ENCODE measurements around the gene ESR1. TPM values are rescaled to one million over a fixed set of nuclear protein-coding genes. Genes with fewer than 3 reads are reported as not detected.

ESR1 gene
- total RNA-seq, 6 experiments from 2014 or later = 0.07 to 0.63 (median 0.40) TPM

DNA sequence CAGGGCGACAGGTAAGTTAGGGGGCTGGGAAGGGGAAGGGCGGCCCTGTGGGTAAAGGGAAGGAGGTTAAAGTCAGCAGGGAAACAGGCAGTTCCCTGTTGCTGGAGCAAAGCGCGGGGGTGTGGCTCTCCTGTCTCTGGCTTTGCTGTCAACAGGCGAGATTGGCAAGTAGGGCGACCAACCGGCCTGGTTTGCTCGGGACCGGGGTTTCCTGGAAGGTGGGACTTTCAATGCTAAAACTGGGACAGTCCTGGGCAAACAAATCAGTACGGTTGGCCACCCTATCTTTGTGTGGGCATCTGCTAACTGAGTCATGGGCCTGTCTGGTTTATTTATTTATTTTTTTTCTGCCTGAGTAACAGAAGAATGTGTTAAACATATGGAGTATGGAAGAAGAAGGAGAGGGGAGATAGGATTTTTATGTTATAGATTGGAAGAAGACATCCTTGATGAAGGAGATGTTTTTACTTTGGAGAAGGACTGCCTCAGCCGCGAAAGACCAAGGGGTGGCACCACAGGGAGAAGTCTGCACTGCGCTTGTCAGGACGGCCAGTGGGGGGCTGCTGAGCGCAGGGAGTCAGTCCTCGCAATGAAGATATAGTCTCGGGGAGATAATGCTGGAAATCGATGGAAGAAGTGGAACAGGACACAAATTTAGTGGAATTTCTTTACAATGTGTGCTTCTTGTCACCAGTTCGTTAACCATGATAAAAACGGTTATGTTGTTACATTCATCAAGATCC is 43.4 kb upstream of the ESR1 start:
- H3K36me3 Mint-ChIP-seq (ENCODE audit: low read depth) = no peaks in the 10 kb centered on the region
- peaks cover 27% of the 10 kb centered on the region for H3K4me1 Mint-ChIP-seq (ENCODE audit: low read depth)
- TF ChIP-seq, protein P1, sequence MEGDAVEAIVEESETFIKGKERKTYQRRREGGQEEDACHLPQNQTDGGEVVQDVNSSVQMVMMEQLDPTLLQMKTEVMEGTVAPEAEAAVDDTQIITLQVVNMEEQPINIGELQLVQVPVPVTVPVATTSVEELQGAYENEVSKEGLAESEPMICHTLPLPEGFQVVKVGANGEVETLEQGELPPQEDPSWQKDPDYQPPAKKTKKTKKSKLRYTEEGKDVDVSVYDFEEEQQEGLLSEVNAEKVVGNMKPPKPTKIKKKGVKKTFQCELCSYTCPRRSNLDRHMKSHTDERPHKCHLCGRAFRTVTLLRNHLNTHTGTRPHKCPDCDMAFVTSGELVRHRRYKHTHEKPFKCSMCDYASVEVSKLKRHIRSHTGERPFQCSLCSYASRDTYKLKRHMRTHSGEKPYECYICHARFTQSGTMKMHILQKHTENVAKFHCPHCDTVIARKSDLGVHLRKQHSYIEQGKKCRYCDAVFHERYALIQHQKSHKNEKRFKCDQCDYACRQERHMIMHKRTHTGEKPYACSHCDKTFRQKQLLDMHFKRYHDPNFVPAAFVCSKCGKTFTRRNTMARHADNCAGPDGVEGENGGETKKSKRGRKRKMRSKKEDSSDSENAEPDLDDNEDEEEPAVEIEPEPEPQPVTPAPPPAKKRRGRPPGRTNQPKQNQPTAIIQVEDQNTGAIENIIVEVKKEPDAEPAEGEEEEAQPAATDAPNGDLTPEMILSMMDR (IDR thresholded peaks at IDR 0.05) = peak; percentile 73
- H3K9me3 Mint-ChIP-seq = no peaks in the 10 kb centered on the region
- H3K4me3 Mint-ChIP-seq = peak overlapping the region; percentile 81
- H3K27me3 Mint-ChIP-seq (ENCODE audit: insufficient read depth) = peaks cover 5% of the 10 kb centered on the region
- H3K27ac Mint-ChIP-seq = peak overlapping the region; percentile 67; the same call in 1 of the 2 replicates
- DNase-seq = peak; percentile 91

DNA sequence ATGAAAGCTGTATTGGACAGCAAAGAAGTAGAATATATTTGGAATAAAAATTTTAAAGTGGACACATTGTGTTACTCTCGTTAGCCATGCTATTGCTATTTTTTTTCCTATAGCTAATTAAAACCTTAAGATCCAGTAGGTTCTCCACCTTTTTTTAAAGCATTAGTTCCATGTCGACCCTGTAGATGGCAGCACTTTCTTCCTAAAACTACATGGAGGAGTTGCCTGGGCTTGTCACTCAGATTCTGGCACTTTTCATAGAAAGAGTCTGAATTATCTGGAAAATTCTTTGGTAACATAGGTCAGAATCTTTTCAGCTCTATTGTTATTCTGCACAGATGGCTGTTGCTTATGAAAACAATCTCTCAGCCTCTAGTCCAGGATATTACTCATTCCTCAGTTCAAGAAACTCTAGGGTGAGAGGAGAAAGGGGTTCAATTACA is 42.0 kb upstream of the ESR1 start:
- Mint-ChIP-seq H3K4me3 (no peak overlapping the region), H3K9me3 (no peaks in the 10 kb centered on the region), H3K27ac (no peak overlapping the region), H3K4me1 (ENCODE audit: low read depth) (peaks cover 27% of the 10 kb centered on the region), H3K27me3 (ENCODE audit: insufficient read depth) (peaks cover 5% of the 10 kb centered on the region), H3K36me3 (ENCODE audit: low read depth) (no peaks in the 10 kb centered on the region)
- TF ChIP-seq, protein P1 (IDR thresholded peaks at IDR 0.05) = peak; percentile 88
- DNase-seq = peak; percentile 86

DNA sequence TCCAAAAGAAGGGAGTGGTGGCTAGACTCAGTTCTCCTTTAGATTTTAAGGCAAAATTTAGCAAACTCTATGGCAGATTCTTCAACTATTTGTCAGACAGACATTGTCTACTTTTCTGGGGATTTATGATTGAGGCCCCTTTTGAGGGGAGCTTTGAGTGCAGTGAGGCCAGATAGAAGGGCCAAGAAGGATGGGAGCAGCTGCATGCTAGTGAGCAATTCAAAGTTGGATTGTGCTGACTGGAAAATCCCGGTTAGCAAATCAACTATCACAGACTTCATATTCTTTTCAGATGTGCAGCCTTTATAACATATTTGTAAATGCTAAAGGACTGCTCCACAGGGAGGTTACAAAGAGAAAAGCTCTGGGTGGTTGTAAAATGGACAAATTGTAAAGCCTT is 35.0 kb upstream of the ESR1 start:
- no peaks in the 10 kb centered on the region for H3K9me3 Mint-ChIP-seq
- H3K27me3 Mint-ChIP-seq (ENCODE audit: insufficient read depth) = peaks cover 11% of the 10 kb centered on the region
- no peak for DNase-seq
- no peak overlapping the region for H3K4me3 Mint-ChIP-seq
- TF ChIP-seq, protein P1 (IDR thresholded peaks at IDR 0.05) = no peak
- H3K36me3 Mint-ChIP-seq (ENCODE audit: low read depth) = no peaks in the 10 kb centered on the region
- H3K27ac Mint-ChIP-seq = no peak overlapping the region
- no peaks in the 10 kb centered on the region for H3K4me1 Mint-ChIP-seq (ENCODE audit: low read depth)

DNA sequence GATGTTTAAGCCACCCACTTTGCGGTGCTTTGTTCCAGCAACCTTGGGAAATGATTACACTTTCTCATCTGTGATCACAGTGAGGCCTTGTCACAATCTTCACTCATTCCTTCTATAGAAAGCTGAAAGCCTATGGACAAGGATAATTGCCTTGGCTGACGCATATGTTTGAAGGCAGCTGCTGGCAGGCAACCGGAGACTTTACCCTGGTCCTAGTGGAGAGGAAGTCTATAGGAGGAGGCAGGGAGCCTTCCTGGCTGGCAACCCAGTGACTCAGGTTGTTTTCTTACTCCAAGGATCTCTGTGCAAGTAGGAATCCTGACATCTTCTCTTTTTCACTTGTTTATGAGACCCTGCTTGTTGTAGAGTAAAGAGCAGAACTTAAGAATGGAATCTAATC is 34.1 kb upstream of the ESR1 start:
- H3K27me3 Mint-ChIP-seq (ENCODE audit: insufficient read depth) = peaks cover 9% of the 10 kb centered on the region
- H3K4me1 Mint-ChIP-seq (ENCODE audit: low read depth) = no peaks in the 10 kb centered on the region
- TF ChIP-seq, protein P1 (IDR thresholded peaks at IDR 0.05) = no peak
- H3K27ac Mint-ChIP-seq = no peak overlapping the region
- H3K9me3 Mint-ChIP-seq = no peaks in the 10 kb centered on the region
- H3K4me3 Mint-ChIP-seq = no peak overlapping the region
- no peaks in the 10 kb centered on the region for H3K36me3 Mint-ChIP-seq (ENCODE audit: low read depth)
- DNase-seq = no peak

DNA sequence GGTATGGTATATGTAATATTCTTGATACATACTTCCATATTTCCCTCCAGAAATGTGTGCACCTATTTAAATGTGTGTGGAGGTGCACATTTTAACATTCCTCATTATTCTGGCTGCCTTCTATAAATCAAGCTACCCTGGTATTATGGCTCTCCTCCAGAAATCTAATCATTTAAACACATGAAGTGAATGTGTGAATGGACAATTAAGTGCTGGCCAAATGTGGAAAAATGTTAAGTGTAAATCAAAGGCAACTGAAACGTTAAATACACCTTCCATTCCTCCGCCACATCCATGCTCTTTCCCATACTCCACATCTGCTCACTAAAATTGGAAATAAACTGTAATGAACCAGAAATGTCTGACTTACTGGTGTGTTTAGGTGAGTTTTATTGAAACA is 24.9 kb upstream of the ESR1 start:
- H3K4me3 Mint-ChIP-seq = no peak overlapping the region
- peaks cover 2% of the 10 kb centered on the region; the same call in 1 of the 2 replicates for H3K27me3 Mint-ChIP-seq (ENCODE audit: insufficient read depth)
- no peaks in the 10 kb centered on the region for H3K9me3 Mint-ChIP-seq
- DNase-seq = no peak
- TF ChIP-seq, protein P1 (IDR thresholded peaks at IDR 0.05) = no peak
- no peaks in the 10 kb centered on the region for H3K36me3 Mint-ChIP-seq (ENCODE audit: low read depth)
- H3K4me1 Mint-ChIP-seq (ENCODE audit: low read depth) = no peaks in the 10 kb centered on the region
- no peak overlapping the region for H3K27ac Mint-ChIP-seq
